ENCODE results near the gene ELP5.
A peak's percentile ranks its signal among the peaks of the same experiment; 100 is the strongest.

The ELP5 gene

GRCh38 chr17:7252176-7253043 lies at the start of gene ELP5:
ELP5 (plus strand) TSS chr17:7252215; CDS start chr17:7252551, 336 bp downstream.
- FAIRE-seq (peak; percentile 13), DNase-seq (ENCODE audit: low spot score) (peak; percentile 84)

- DNase-seq (ENCODE audit: low spot score) (no peak), FAIRE-seq (no peak)
These were observed 48.6 kb upstream of the ELP5 start for GRCh38 chr17:7203391-7203790.

- DNase-seq (ENCODE audit: low spot score) (no peak), FAIRE-seq (no peak)
These were observed 47.7 kb upstream of the ELP5 start for GRCh38 chr17:7204336-7204735.

GRCh38 chr17:7204828-7205461 lies 47.1 kb upstream of the ELP5 start:
- DNase-seq (ENCODE audit: low spot score) = no peak

GRCh38 chr17:7205561-7205960 lies 46.5 kb upstream of the ELP5 start:
- DNase-seq (ENCODE audit: low spot score) = no peak
- FAIRE-seq = no peak

More at GRCh38 chr17:7204828-7205461, 47.1 kb upstream of the ELP5 start:
- FAIRE-seq = no peak

- no peak for DNase-seq (ENCODE audit: low spot score)
These were observed 44.7 kb upstream of the ELP5 start for GRCh38 chr17:7207120-7208001.

GRCh38 chr17:7208027-7208571 lies 43.9 kb upstream of the ELP5 start:
- FAIRE-seq = no peak
- DNase-seq (ENCODE audit: low spot score) = no peak

More at GRCh38 chr17:7207120-7208001, 44.7 kb upstream of the ELP5 start:
- FAIRE-seq = no peak

GRCh38 chr17:7208754-7209460 lies 43.1 kb upstream of the ELP5 start:
- FAIRE-seq = no peak
- DNase-seq (ENCODE audit: low spot score) = no peak

- FAIRE-seq (no peak), DNase-seq (ENCODE audit: low spot score) (no peak)
These were observed 40.3 kb upstream of the ELP5 start for GRCh38 chr17:7211491-7212273.

- no peak for FAIRE-seq
These were observed 38.1 kb upstream of the ELP5 start for GRCh38 chr17:7213895-7214299.

GRCh38 chr17:7214300-7215135 lies 37.5 kb upstream of the ELP5 start:
- peak; percentile 42 for FAIRE-seq
- DNase-seq (ENCODE audit: low spot score) = peak; percentile 92

More at GRCh38 chr17:7213895-7214299, 38.1 kb upstream of the ELP5 start:
- peak; percentile 48 for DNase-seq (ENCODE audit: low spot score)

- DNase-seq (ENCODE audit: low spot score) = no peak
- no peak for FAIRE-seq
These were observed 36.8 kb upstream of the ELP5 start for GRCh38 chr17:7215136-7215638.

- DNase-seq (ENCODE audit: low spot score) (peak; percentile 39), FAIRE-seq (no peak)
These were observed 36.3 kb upstream of the ELP5 start for GRCh38 chr17:7215652-7216180.

GRCh38 chr17:7216242-7217112 lies 35.5 kb upstream of the ELP5 start:
- DNase-seq (ENCODE audit: low spot score) (no peak), FAIRE-seq (no peak)

- DNase-seq (ENCODE audit: low spot score) = peak; percentile 48
- FAIRE-seq = no peak
These were observed 34.7 kb upstream of the ELP5 start for GRCh38 chr17:7217113-7217987.

- DNase-seq (ENCODE audit: low spot score) (no peak), FAIRE-seq (no peak)
These were observed 33.8 kb upstream of the ELP5 start for GRCh38 chr17:7218166-7218565.

Data from urothelium cell line (cell line).